Endothelial cell of umbilical vein (primary cell): Measurements from ENCODE around the gene HOXA9. TPM values are rescaled to one million over a fixed set of nuclear protein-coding genes. Genes with fewer than 3 reads are reported as not detected.

ENCODE experiments used
- BruUV-seq: library from RNA; stranded (reverse); fragments of 400-500 nt; replicated peaks from 2 replicates; lab custom pipeline; 2021; lab: Mats Ljungman, UMichigan
- CTCF ChIA-PET: fragments of 300-600, 350-600 bp; sonication (Branson Sonifier 250); formaldehyde crosslinking; loops from one replicate; lab custom pipeline; 2021; ENCODE audit warnings: antibody characterized with exemption, inconsistent platforms; lab: Charles Lee
- POLR2A ChIA-PET: fragments of 300-600, 350-600 bp; sonication (Branson Sonifier 250); formaldehyde crosslinking; loops from one replicate; lab custom pipeline; 2021; ENCODE audit warnings: antibody characterized with exemption, inconsistent platforms; lab: Charles Lee
- DNase-seq: peaks from one replicate; pipeline ENCODE4 v3.0.0-alpha.2; 2011; ENCODE audit warnings: low read depth, low spot score
- FAIRE-seq: peaks from 2 replicates; lab custom pipeline; 2011; peaks lifted over from hg19 to GRCh38; lab: Jason Lieb, UNC
- H2AFZ ChIP-seq: 2 replicates; pipeline ENCODE4 v1.6.0; 2012; ENCODE audit warnings: low read depth, low read length, control low read depth, inconsistent platforms
- H3K27ac ChIP-seq: 2 replicates; pipeline ENCODE4 v1.5.1; 2011; ENCODE audit warnings: low read depth, mild to moderate bottlenecking, control low read depth, low read length, moderate library complexity; ENCODE audit not compliant: insufficient read depth
- H3K27me3 ChIP-seq, 2 experiments: 2 replicates each; pipeline versions ENCODE4 v1.6.0 to v1.6.1; 2011; ENCODE audit warnings: low read length in 2 of 2, mixed read lengths in 1 of 2; ENCODE audit not compliant: control insufficient read depth in 2 of 2, insufficient read depth in 2 of 2
- H3K36me3 ChIP-seq, 2 experiments: 2 replicates in 1 of 2; 3 replicates in 1 of 2; pipeline ENCODE4 v1.5.1; 2011; ENCODE audit warnings: low read length in 2 of 2, mild to moderate bottlenecking in 1 of 2, moderate library complexity in 1 of 2; ENCODE audit not compliant: control insufficient read depth in 2 of 2, insufficient read depth in 2 of 2; ENCODE audit errors: extremely low read depth in 1 of 2
- H3K4me1 ChIP-seq: 3 replicates; pipeline ENCODE4 v1.5.1; 2011; ENCODE audit warnings: mild to moderate bottlenecking, low read length; ENCODE audit not compliant: control insufficient read depth, insufficient read depth; ENCODE audit errors: extremely low read depth
- H3K4me2 ChIP-seq: 2 replicates; pipeline ENCODE4 v1.6.1; 2011; ENCODE audit warnings: low read length, control low read depth, mixed read lengths; ENCODE audit not compliant: insufficient read depth
- H3K4me3 ChIP-seq, 3 experiments: fragments of 200-600 bp in 1 of 3; sonication (generic), shearing (Covaris generic) in 1 of 3; replicated peaks in 1 of 3; 2 replicates each; pipeline ENCODE4 v1.5.1; 2011 to 2016; ENCODE audit warnings: control low read depth in 3 of 3, low read length in 3 of 3, mild to moderate bottlenecking in 2 of 3, inconsistent platforms in 1 of 3, low read depth in 1 of 3, moderate library complexity in 1 of 3; ENCODE audit not compliant: insufficient read depth in 1 of 3
- H3K79me2 ChIP-seq: 2 replicates; pipeline ENCODE4 v1.6.0; 2012; ENCODE audit warnings: low read length, inconsistent platforms; ENCODE audit not compliant: control insufficient read depth, insufficient read depth
- H3K9ac ChIP-seq: replicated peaks from 2 replicates; pipeline ENCODE3; 2011; ENCODE audit warnings: low read length, control low read depth; ENCODE audit not compliant: insufficient read depth; ENCODE audit errors: extremely low read depth
- H3K9me1 ChIP-seq: replicated peaks from 3 replicates; pipeline ENCODE4 v1.6.0; 2011; ENCODE audit warnings: mild to moderate bottlenecking, low read length; ENCODE audit not compliant: control insufficient read depth, insufficient read depth; ENCODE audit errors: extremely low read depth
- H3K9me3 ChIP-seq: replicated peaks from 2 replicates; pipeline ENCODE4 v1.5.1; 2012; ENCODE audit warnings: low read length, inconsistent platforms; ENCODE audit not compliant: control insufficient read depth, insufficient read depth
- H4K20me1 ChIP-seq: replicated peaks from 2 replicates; pipeline ENCODE3; 2011; ENCODE audit warnings: mild to moderate bottlenecking, low read length; ENCODE audit not compliant: control insufficient read depth, insufficient read depth; ENCODE audit errors: extremely low read depth
- CTCF ChIP-seq, 2 donors: IDR thresholded peaks; 1 replicate in 1 of 2; 2 replicates in 1 of 2; pipeline ENCODE4 v1.5.1; 2011; ENCODE audit warnings: low read length in 2 of 2, mild to moderate bottlenecking in 2 of 2, moderate library complexity in 2 of 2, control low read depth in 1 of 2, inconsistent platforms in 1 of 2, low read depth in 1 of 2; ENCODE audit not compliant: insufficient read depth in 1 of 2; ENCODE audit errors: extremely low read depth in 1 of 2
- EZH2 ChIP-seq: IDR thresholded peaks from 2 replicates; pipeline ENCODE4 v1.6.1; 2012; ENCODE audit warnings: borderline replicate concordance, low read depth, mild to moderate bottlenecking, moderate library complexity, low read length, inconsistent platforms; ENCODE audit not compliant: severe bottlenecking
- FOS ChIP-seq: IDR thresholded peaks from 2 replicates; pipeline ENCODE4 v1.6.1; 2011; ENCODE audit warnings: mild to moderate bottlenecking, low read length, moderate library complexity, borderline replicate concordance; ENCODE audit not compliant: insufficient read depth
- GATA2 ChIP-seq: IDR thresholded peaks from 2 replicates; pipeline ENCODE4 v1.7.0; 2011; ENCODE audit warnings: low read depth, mild to moderate bottlenecking, moderate library complexity, mixed read lengths, low read length; ENCODE audit not compliant: insufficient read length, insufficient read depth
- JUN ChIP-seq: IDR thresholded peaks from 2 replicates; pipeline ENCODE4 v1.6.1; 2011; ENCODE audit warnings: borderline replicate concordance, low read depth; ENCODE audit not compliant: insufficient read length, insufficient read depth
- MYC ChIP-seq: IDR thresholded peaks from one replicate; pipeline ENCODE4 v1.6.1; 2011; ENCODE audit warnings: mild to moderate bottlenecking, low read depth, low read length
- POLR2A ChIP-seq: IDR thresholded peaks from 2 replicates; pipeline ENCODE4 v1.6.1; 2012; ENCODE audit warnings: low read depth, mild to moderate bottlenecking, control low read depth, low read length
- POLR2AphosphoS5 ChIP-seq: IDR thresholded peaks from 2 replicates; pipeline ENCODE4 v1.6.1; 2012; ENCODE audit warnings: low read depth, mild to moderate bottlenecking, control low read depth, low read length, moderate library complexity; ENCODE audit not compliant: insufficient read depth
- dilution Hi-C: fragments of 300-500 bp; cut with MboI; formaldehyde crosslinking; loops from one replicate; pipeline ENCODE4 v1.15.0; 2019; ENCODE audit warnings: low sequenced_read_pairs; ENCODE audit not compliant: extremely low pct_ligation_motif_present
- intact Hi-C: fragments of 100-400 bp; cut with micrococcal nuclease; formaldehyde crosslinking; loops from one replicate; pipeline ENCODE4 v1.10.0; 2022
- polyA plus RNA-seq, 4 experiments: library from polyadenylated mRNA; depleted of rRNA in 3 of 4; stranded (reverse) in 3 of 4; unstranded in 1 of 4; fragments of >200 nt; gene quantifications; 2 replicates each; pipeline versions ENCODE4 v1.2.1 to v1.2.3, GENCODE V29; 2011 to 2012; ENCODE audit warnings: missing spikeins in 1 of 4
- total RNA-seq: library from RNA; stranded (reverse); gene quantifications from 2 replicates; pipeline ENCODE4 v1.2.3, GENCODE V29; 2021
- TF ChIP-seq, protein P1 (sequence below): IDR thresholded peaks from 2 replicates; pipeline ENCODE4 v1.6.1; 2011; ENCODE audit not compliant: insufficient read depth, insufficient read length

Gene HOXA9
- total and polyA plus RNA-seq, 2 donors (not counting 3 experiments of a cell fraction or from before 2014, with no cell fraction given): 47.2 to 61.6 TPM

- intact Hi-C loops: no loop called here
- H3K27ac ChIP-seq: peak overlapping the region; percentile 82
- H3K4me3 ChIP-seq: no peak overlapping the region
- peaks cover 89% of the 10 kb centered on the region for H3K4me1 ChIP-seq
- no peaks in the 10 kb centered on the region for H4K20me1 ChIP-seq
- DNase-seq (peak; percentile 78), FAIRE-seq (peak; percentile 15)
- H3K9me1 ChIP-seq: no peaks in the 10 kb centered on the region
- peak overlapping the region; percentile 84 for H3K9ac ChIP-seq
- peaks cover 0 to 6% of the 10 kb centered on the region in 2 experiments for H3K36me3 ChIP-seq
- no peak overlapping the region for H2AFZ ChIP-seq
- no peaks in the 10 kb centered on the region for H3K9me3 ChIP-seq
- CTCF ChIA-PET: interaction anchor here (1.9 kb wide), 1 partner anchor 23 kb away, joined by 6 read pairs; no protein-coding TSS in a partner anchor
- POLR2A ChIA-PET: no interaction called here
- peaks cover 85% of the 10 kb centered on the region for H3K79me2 ChIP-seq
- dilution Hi-C loops: no loop called here
- no peaks in the 10 kb centered on the region for H3K27me3 ChIP-seq
- peak overlapping the region; percentile 92 for H3K4me2 ChIP-seq
- no peak for TF ChIP-seq MYC
- no peak for TF ChIP-seq JUN
- TF ChIP-seq POLR2AphosphoS5: no peak
- TF ChIP-seq GATA2: no peak
- TF ChIP-seq CTCF (IDR thresholded peaks at IDR 0.05; ENCODE audit: extremely low read depth in 1 of 2, insufficient read depth in 1 of 2, low read depth in 1 of 2, low read length in 2 of 2): no peak
- no peak for TF ChIP-seq POLR2A
- TF ChIP-seq FOS: no peak
- TF ChIP-seq EZH2: no peak
- TF ChIP-seq, protein P1, sequence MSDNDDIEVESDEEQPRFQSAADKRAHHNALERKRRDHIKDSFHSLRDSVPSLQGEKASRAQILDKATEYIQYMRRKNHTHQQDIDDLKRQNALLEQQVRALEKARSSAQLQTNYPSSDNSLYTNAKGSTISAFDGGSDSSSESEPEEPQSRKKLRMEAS: no peak
- no TSS peak for BruUV-seq
Observed at GRCh38 chr7:27137640-27138315, 27.6 kb downstream of the HOXA9 start.
